Skin of body (tissue), 2 donors: Measurements from ENCODE around the gene KHK. TPM values are rescaled to one million over a fixed set of nuclear protein-coding genes. Genes with fewer than 3 reads are reported as not detected.
A peak's percentile ranks its signal among the peaks of the same experiment; 100 is the strongest.

Experiments
- DNase-seq: peaks from one replicate; lab custom pipeline; 2025; lab: John Stamatoyannopoulos, UW
- total RNA-seq: library from RNA; depleted of rRNA; stranded (reverse); fragments of >200 nt; gene quantifications from one replicate; pipeline ENCODE4 v1.2.3, GENCODE V29; 2014

Gene KHK
- total RNA-seq, 1 donor from 2014 or later, result 1.7 TPM

DNA sequence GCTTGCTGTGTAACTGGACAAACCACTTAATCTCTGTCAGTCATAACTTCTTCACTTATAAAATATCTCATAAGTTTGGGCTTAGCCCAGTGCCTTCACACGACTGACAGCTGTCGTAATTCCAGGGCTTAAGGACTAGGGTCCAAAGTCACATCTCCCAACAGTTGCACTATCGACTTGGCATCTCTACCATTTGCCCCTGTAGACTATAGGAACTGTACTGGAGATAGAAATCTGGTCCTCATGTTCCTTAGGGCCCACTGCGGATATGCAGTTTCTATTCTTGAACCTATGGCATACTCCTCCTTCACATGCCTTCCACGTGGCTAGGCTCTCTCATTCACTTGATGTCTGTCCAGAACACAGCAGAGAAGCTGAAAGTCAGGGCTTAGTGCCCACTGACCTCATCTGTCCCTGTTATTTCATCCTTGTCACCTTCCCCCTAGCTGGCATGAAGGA is 39.7 kb downstream of the KHK start:
- no peak for DNase-seq

DNA sequence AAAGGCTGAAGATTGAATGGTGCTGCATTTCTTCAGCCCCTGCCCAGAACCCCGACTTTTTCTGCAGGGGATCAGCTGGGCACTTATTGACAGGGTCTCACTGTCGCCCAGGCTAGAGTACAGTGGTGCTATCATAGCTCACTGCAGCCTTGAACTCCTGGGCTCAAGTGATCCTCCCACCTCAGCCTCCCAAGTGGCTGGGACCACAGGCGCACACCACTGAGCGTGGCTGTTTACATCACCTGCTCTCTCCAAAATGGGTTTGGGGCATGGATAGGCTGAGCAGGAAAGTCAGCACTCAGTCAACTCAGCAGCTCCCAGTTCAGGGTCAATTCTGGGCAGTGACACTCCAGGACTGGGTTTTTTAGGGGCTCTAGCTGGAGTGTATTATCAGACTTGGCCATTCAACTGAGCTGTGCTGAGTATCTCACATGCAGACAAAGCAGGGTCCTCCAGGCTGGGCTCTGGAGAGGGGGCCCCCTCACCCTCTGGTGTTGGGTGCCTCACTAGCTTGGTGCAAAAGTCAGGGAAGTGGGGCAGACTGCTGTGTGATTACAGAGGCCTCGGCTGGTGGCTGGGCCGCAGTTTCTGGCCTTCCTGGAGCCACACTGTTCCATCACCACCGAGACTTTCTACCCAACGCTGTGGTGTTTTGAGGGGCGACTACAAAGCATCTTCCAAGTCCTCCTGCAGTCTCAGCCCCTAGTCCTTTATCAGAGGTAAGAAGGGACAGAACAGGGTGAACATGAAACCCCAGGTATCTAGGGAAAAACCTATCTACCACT is 41.5 kb downstream of the KHK start:
- DNase-seq, result no peak

DNA sequence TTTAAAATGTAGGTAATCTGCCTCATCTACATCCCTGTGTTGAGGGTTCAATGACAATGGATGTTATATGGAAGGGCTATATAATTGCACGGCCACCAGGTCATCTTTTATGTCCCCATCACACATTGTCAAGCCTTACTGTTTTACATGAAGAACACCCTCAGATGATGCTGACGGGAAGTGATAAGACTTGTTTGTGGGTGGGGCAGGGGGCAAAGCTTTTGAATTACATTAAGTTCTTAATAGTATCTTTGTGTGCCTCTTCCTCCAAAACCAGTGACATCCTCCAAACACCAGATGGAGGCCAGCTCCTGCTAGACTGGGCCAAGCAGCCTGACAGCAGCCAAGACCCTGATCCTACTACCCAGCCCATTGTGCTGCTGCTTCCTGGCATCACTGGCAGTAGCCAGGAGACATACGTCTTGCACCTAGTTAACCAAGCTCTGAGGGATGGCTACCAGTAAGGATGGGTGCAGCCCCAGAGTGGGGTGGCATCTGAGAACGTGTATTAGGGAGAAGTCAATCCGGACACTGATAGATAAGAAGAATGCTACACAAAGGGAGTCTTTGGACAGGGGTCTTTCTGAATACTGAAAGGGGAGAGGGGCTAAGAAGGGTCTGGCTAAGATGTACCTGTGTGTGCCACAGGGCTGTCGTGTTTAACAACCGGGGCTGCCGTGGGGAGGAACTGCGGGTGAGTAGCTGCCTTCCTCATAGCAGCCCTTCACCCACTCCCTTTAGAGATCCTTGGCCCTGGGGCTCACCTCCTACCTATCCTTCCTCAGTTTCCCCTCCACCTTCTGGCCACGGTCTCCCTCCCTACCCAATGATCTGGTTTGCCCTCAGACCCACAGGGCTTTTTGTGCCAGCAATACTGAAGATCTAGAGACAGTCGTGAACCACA is 42.3 kb downstream of the KHK start:
- DNase-seq, result no peak

DNA sequence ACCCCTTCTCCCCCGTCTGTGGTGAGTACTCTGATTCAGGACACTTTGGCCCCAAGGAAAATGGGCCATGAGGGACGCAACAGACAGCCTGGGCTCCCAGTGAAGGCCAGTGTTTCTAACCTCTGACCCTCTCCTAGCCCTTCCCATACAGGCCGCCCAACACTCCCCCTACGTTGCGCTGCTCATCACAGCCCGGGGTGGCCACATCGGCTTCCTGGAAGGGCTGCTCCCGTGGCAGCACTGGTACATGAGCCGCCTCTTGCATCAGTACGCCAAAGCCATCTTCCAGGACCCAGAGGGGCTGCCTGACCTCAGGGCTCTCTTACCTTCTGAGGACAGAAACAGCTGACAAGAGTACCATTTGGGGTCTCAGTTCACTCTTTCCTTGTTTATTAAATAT is 43.8 kb downstream of the KHK start:
- no peak for DNase-seq

DNA sequence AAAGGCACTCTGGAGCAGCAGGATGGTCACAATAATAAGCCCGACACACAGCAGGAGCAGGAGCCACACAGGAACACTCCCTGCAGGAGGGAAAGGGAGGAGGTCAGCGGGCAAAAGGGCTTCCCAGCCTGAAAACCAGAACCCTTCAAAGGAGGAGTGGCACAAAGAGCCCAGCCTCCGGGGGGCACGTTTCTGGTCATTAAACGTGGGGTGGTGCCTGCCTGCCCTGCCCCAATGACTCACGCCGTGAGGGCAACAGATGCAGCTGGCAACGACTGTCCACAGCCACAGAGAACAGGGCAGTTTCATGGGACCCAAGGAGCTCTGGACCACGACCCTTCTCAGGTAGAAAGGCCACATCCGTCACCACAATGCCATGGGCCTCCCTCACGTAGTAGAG is 44.9 kb downstream of the KHK start:
- no peak for DNase-seq

DNA sequence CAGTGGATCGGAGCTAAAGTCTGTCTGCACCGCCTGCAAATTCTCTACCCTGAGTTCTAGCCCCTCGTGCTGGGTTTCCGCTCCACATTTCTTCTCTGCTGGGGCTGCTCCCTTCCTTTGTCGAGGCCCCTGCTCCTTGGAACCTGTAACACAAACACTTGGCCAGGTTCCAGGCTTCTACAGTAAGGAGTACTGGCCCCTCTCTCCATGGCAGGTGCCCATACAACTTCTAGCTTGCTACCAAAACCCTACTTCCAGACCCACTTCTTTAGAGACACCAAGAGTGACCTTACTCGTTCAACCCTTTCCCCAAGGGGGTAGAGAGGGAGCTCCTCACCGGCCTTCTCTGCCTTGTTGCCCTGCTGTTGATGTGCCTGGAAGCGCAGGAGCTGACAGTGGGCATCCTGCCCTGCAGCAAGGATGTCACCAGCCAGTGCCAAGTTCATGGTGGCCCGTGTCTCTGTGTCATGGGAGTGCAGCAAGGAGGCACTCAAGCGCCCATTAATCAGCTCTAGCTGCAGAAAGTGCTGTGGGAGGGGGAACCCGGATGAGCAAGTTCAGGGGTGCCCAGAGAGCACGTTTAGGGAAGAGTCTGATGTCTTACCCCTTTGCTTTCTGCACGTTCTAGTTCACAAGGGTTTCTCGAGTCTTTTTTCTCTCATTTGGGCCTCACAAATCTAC is 46.8 kb downstream of the KHK start:
- no peak for DNase-seq

DNA sequence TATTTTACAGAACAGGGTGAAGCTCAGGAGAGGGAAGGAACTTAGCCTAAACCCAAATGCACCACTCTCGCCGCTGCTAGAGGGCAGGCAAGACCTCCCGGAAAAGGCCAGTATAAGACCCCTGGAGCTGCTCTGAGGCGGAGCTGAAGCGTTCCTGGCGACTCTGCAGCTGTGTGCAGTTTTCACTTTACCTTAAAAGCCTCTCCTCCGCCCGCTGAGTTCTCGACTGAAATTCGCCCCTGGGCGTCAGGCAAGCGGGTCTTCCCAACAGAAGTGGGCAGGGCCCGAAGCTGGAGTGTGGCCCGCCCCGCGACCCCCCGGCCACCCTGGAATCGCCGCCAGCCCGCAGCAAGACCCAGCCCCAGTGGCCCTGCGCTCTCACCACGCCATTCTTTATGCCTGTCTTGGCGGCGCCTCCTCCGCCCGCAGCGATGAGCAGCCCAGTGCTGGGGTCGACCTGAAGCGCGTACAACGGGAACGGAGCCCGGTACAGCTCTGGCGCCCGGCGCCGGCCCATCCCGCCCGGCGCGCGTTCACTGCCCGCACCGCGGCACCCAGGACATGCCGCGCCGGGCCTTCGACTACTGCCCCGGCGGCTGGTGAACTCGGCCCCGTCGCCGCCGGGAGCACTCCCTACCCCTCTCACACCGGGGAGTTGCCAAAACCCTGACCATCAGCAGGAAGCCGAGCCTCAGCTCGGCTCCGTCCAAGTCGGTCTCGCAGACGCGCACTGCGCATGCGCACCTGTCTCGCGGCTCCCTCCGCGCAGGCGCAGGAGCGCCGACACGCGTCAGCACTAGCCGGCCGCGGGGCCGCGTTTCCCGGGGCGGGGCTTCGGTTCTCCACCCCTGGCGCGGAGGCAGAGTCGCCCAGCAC is 47.6 kb downstream of the KHK start, which contains the start of gene PREB:
TSS of gene PREB (minus strand) at position 732 of the 876 bp plus-strand sequence. CDS start at position 517, 215 bp downstream.
- DNase-seq, result peak; percentile 88

DNA sequence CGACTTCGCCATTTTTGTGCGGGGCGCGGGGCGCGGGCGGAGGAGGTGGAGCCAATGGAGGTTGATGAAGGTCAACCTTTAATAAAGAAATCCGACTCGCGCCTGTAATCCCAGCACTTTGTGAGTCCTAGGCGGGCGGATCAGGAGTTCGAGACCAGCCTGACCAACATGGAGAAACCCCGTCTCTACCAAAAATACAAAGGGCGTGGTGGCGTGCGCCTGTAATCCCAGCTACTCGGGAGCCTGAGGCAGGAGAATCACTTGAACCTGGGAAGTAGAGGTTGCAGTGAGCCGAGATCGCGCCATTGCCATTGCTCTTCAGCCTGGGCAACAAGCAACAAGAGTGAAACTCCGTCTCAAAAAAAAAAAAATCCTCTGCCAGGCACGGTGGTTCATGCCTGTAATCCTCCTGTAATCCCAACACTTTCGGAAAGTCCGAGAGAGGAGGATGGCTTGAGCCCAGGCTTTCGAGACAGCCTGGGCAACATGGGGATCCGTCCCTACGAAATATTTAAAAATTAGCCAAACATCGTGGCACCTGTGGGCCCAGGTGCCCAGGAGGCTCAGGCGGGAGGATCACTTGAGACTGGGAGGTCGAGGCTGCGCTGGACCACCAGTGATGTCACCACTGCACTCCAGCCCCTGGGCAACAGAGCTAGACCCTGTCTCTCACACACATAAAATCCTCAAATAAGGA is 48.4 kb downstream of the KHK start:
- no peak for DNase-seq

DNA sequence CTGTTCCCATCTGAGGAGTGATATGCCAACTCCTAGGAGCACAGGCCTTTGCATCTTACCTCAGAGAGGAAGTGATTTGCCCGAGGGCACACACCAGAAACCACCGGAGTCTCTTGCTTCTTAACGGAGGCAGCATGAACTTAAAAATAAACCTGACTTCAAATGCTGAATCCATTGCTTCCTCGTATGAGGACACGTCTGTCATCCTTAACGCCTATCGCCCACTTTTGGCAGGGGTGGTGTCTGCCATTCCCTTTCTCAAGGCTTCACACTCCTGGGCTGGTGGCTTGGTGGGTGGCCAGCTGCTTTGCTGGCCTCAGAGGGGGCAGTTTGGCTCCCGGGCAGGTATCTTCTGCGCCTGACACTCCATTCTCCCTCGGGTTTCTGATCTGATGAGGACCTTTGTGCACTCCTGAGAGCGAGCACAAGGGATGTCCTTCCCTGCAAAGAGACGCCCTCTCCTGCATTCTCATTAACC is 48.9 kb downstream of the KHK start:
- no peak for DNase-seq

DNA sequence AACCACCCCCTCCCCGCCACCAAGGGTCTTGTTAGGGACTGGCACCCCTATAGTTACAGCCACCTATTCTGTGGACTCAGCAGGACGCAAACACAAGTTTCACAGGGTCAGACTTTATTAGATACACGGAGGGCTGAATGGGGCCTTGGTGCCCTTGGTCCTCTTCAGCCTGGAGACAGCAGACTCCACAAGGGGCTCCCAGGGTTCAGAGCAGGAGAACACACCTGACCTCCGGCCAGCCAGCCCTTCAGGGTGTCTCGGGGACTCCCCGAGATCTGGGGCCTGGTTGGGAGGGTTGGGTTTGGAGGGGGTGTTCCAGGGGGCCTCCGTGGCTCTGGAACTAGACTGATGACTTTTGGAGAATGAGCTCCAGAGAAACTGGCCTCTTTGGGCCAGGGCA is 50.2 kb downstream of the KHK start:
- no peak for DNase-seq

DNA sequence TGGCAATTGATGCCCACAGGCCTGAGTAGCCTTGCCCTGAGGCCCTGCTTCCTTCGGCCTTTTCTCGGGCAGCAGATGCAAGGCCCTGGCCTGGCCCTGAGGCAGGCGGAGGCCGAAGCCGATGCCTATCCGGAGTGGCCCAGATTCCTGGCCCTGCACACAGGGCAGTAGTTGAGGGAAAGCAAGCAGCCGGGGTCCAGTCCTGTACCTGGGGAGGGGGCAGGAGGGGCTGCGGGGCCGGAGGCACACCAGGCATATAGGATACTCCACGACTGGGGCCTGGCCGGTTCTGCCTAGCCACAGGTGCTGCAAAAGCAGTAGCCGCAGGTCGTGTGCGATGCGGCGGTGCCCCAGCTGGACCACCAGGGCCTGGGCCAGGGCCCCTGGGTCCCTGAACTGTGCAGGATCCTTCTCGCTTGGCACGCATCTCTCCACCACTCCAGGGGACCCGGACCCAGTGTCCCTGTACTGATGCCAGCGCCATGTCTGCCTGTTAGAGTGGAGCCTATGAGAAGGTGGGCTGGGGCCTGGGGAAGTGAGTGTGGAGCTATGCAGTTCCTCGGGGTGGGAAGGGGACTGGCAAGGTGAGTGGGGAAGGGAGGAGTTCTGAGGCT is 50.9 kb downstream of the KHK start:
- DNase-seq, result no peak

DNA sequence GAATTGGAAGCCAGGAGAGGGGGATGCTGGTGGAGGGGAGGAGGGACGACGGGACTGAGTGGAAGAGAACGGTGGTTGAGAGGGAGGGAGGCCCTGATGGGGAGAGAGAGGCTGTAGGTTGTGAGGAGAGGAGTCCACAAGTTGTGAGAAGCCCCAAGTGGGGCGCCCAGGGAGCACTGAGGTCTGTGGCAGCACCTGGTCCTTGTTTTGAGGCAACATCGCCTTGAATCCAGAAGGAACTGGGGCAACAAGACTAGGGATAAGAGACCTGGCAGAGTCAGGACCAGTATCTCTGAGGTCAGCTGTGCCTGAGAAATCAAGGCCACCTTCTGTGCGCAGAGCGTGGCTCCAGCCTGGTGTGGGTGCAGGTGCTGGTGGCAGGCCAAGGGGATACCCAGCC is 51.5 kb downstream of the KHK start:
- no peak for DNase-seq

DNA sequence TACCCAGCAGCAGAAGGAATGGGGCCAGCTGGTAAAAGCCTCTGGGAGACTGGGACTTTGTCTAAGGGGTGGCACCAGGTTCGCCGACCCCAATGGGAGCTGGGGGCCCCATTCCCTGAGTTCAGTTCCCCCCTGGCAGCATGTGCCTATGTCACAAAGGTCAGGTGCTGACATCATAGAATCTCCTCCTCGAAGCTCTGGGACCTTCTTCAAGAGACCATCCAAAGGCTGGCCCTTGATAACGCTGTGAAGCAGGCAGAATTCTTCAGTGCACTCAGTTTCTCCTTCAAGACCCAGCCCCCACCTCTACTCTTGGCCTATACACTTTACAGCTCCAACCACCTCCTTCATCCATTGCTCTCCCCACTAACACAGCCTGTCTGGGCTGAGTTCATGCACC is 52.7 kb downstream of the KHK start, which contains the start of gene PRR30:
TSS of gene PRR30 (minus strand) at position 101 of the 400 bp plus-strand sequence. CDS start 1,081 bp downstream, outside the sequence.
- no peak for DNase-seq

DNA sequence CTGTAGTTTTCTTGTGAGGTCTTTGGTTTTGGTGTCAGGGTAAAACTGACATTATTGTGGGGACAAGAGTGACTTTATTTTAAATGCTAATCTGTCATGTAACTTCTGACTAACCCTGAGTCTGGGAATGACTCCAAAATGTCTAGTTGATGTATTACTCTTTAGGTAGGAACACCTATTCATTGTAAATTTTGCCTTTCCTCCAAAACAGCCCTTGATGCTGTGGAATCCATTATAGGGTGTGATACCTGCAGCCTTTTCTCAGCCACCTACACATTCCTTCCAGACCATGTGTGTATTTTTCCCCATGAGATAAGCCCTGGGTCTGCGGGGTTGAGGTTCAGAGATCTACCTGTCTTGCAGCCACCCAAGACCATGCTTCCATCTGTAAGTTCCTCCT is 56.7 kb downstream of the KHK start:
- DNase-seq, result no peak

DNA sequence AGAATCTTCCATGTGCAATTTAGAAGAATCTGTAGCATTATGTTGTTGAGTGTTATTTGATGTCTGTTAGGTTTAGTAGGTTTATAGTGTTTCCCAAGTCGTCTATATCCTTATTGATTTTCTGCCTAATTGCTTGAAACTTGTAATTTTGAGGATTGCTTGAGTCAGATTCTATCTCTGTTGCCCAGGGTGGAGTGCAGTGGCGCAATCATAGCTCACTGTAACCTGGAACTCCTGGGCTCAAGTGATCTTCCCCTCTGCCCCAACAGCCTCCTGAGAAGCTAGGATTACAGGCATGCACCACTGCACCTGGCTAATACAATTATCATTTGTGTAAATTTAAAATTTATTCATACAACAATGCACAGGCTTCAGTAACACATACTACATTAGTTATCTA is 59.1 kb downstream of the KHK start:
- no peak for DNase-seq

DNA sequence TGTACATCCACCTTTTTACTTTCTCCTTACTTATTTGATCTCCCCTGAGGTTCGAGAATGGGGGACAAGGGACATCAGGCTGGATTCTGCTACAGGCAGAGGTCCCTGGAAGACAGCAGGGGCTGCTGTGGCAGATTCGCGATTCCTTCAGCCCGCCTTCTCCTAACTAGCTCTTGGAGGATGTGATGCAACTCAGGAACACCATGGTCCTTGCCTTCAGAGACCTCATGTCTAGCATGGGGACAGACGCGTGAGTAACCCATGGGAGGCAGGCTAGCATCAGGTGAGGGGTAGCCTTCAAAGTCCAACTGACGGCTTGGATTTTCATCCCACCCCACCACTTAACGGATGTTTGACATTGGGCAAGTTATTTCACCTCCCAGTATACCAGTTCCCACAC is 61.4 kb downstream of the KHK start:
- DNase-seq, result no peak

DNA sequence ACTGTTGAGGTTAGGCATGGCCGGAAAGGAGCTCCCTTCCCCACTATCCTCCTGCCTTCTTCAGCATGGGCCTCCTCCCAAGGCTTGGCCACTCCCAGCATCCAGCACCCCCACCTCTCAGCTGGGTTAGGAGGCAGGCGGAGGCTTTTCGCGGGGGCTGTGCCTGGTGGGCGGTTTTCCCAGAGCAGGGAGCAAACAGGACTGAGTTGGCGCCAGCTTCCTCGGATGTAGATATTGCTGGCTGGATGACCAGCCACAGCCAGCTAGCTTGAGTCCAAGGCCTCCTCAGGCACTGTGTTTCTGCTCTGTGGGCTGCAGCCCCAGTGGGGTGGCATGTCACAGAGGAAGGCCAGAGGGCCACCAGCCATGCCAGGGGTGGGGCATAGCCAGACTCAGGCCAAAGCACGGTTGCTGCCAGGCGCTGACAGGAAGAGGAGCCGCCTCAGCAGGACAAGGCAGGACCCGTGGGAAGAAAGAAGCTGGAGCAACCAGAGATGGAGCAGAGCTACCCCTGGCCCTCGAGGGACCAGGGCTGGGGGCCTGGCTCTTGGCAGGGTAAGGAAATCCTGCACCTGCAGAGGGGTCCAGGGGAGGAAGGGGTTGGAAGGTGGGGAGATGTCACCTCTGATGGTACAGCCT is 62.3 kb downstream of the KHK start, which contains the start of gene TCF23:
TSS of gene TCF23 (plus strand) at position 204 of the 639 bp plus-strand sequence. CDS start at position 334, 130 bp downstream.
- no peak for DNase-seq

DNA sequence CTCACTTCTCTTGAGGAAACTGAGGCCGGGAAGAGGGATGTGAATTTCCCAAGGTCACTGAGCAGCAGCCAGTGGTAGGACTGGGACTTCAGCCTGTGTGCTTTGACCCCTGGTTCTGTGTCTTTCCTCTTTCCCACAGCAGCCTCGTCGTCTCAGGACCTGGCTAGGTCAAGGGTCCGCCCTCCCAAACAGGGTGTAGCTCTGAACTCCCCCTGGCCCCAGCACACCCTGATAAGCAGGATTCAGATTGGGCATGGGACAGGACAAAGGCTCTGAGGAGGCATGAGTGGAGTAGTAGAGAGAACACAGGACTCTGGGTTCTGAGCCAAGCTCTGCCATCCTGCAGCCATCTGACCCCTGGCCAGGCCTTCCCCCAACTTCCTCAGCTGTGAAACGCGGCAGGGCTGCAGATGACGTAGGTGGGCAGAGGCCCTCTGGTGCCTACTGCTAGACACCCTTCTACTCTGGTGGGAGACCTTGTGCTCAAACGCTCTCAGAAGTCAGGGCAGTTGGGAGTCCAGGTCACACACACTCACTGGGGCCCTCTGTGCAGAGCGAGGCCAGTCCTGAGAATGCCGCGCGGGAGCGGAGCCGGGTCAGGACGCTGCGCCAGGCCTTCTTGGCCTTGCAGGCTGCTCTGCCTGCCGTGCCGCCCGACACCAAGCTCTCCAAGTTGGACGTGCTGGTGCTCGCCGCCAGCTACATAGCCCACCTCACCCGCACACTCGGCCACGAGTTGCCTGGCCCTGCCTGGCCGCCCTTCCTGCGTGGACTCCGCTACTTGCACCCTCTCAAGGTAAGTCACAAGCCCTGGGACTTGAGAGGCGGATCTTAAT is 63.2 kb downstream of the KHK start:
- DNase-seq, result no peak
